Sigmoid colon (tissue), 7 donors: ENCODE results near the gene CABP4. TPM values are rescaled to one million over a fixed set of nuclear protein-coding genes. Genes with fewer than 3 reads are reported as not detected.

Source experiments
- DNase-seq: peaks from one replicate; pipeline ENCODE4 v3.0.0-alpha.2; 2019
- H3K27ac ChIP-seq, 4 donors: fragments of 200-600 bp; sonication (generic); one replicate each; pipeline ENCODE4 v1.5.1; 2016 to 2019; ENCODE audit warnings: mild to moderate bottlenecking in 1 of 4
- H3K27me3 ChIP-seq, 3 donors: fragments of 200-600 bp; sonication (generic); one replicate each; pipeline ENCODE4 v1.5.1; 2019; ENCODE audit warnings: mild to moderate bottlenecking in 1 of 3
- H3K36me3 ChIP-seq, 4 donors: fragments of 200-600 bp; sonication (generic); one replicate each; pipeline ENCODE4 v1.5.1; 2016 to 2019
- H3K4me1 ChIP-seq, 4 donors: fragments of 200-600 bp; sonication (generic); one replicate each; pipeline ENCODE4 v1.5.1; 2017 to 2019
- H3K4me3 ChIP-seq, 4 donors: fragments of 200-600 bp; sonication (generic); one replicate each; pipeline ENCODE4 v1.5.1; 2017 to 2019; ENCODE audit warnings: mild to moderate bottlenecking in 2 of 4, moderate library complexity in 1 of 4
- H3K9me3 ChIP-seq, 4 donors: fragments of 200-600 bp in 3 of 4; sonication (generic) in 3 of 4; one replicate each; pipeline versions ENCODE4 v1.5.1 to v1.6.1; 2013 to 2019
- EP300 ChIP-seq, 4 donors: sonication (generic); formaldehyde crosslinking; IDR thresholded peaks; one replicate each; pipeline ENCODE4 v1.6.1; 2017; ENCODE audit warnings: antibody characterized with exemption in 4 of 4
- POLR2A ChIP-seq, 2 donors: fragments of 450-650 bp; IDR thresholded peaks; one replicate each; pipeline ENCODE4 v1.6.1; 2016; ENCODE audit warnings: antibody characterized with exemption in 2 of 2, mild to moderate bottlenecking in 2 of 2, moderate library complexity in 2 of 2
- POLR2AphosphoS5 ChIP-seq, 4 donors: sonication (generic); formaldehyde crosslinking; IDR thresholded peaks; one replicate each; pipeline ENCODE4 v1.6.1; 2017; ENCODE audit warnings: antibody characterized with exemption in 4 of 4
- WGBS, 2 donors: extraction: QIAGEN DNeasy Blood & Tissue Kit; methylation state at CpG; one replicate each; pipeline ENCODE4 v1.1.7; 2013; 5-methylcytosine and 5-hydroxymethylcytosine counted together
- intact Hi-C: fragments of 100-400 bp; cut with DNase I; formaldehyde crosslinking; loops from one replicate; pipeline ENCODE4 v1.15.1; 2023
- polyA plus RNA-seq, 3 donors: library from polyadenylated mRNA; stranded (reverse); fragments of 200-250 nt; gene quantifications; one replicate each; pipeline ENCODE4 v1.2.3, GENCODE V29; 2013
- total RNA-seq, 4 donors: library from RNA; depleted of rRNA; stranded (reverse); fragments of >200 nt; gene quantifications; one replicate each; pipeline ENCODE4 v1.1.0, GENCODE V29; 2016
- TF ChIP-seq, protein P1 (sequence below), 4 experiments: fragments of 450-650 bp in 3 of 4; fragments of 200-600 bp in 1 of 4; IDR thresholded peaks; one replicate each; pipeline ENCODE4 v1.5.1; 2016 to 2019; ENCODE audit warnings: antibody characterized with exemption in 4 of 4, mild to moderate bottlenecking in 3 of 4, moderate library complexity in 2 of 4
- donor health status: healthy with polysubstance abuse.
- donor health status: Bipolar disorder and iron deficiency.
- donor health status: healthy.

Gene CABP4
- total and polyA plus RNA-seq, 7 donors, result 0.41 to 1.5 (median 0.61) TPM; not detected in 1

GRCh38 chr11:67486481-67487195, 31.5 kb downstream of the CABP4 start:
- H3K27ac ChIP-seq, result no peak overlapping the region
- intact Hi-C loops, result no loop called here
- H3K36me3 ChIP-seq, result peaks cover 5 to 46% (median 13%) of the 10 kb centered on the region in 4 donors

GRCh38 chr11:67489203-67489884, 34.2 kb downstream of the CABP4 start:
- H3K36me3 ChIP-seq, result peaks cover 5 to 67% (median 13%) of the 10 kb centered on the region in 4 donors
- 71 to 86% methylated on average over 25 of the region's 25 CpGs for WGBS, 2 donors
- H3K9me3 ChIP-seq, result no peaks in the 10 kb centered on the region
- no peaks in the 10 kb centered on the region for H3K27me3 ChIP-seq
- no peak overlapping the region for H3K4me3 ChIP-seq
- TF ChIP-seq EP300 (IDR thresholded peaks at IDR 0.05) (no peak), POLR2AphosphoS5 (IDR thresholded peaks at IDR 0.05) (no peak), POLR2A (IDR thresholded peaks at IDR 0.05) (no peak)
- TF ChIP-seq, protein P1, sequence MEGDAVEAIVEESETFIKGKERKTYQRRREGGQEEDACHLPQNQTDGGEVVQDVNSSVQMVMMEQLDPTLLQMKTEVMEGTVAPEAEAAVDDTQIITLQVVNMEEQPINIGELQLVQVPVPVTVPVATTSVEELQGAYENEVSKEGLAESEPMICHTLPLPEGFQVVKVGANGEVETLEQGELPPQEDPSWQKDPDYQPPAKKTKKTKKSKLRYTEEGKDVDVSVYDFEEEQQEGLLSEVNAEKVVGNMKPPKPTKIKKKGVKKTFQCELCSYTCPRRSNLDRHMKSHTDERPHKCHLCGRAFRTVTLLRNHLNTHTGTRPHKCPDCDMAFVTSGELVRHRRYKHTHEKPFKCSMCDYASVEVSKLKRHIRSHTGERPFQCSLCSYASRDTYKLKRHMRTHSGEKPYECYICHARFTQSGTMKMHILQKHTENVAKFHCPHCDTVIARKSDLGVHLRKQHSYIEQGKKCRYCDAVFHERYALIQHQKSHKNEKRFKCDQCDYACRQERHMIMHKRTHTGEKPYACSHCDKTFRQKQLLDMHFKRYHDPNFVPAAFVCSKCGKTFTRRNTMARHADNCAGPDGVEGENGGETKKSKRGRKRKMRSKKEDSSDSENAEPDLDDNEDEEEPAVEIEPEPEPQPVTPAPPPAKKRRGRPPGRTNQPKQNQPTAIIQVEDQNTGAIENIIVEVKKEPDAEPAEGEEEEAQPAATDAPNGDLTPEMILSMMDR (IDR thresholded peaks at IDR 0.05), result no peak
- peaks cover 0 to 18% (median 10%) of the 10 kb centered on the region in 4 donors for H3K4me1 ChIP-seq
- intact Hi-C loops, result no loop called here
- H3K27ac ChIP-seq, result no peak overlapping the region
- DNase-seq, result no peak

More at GRCh38 chr11:67486481-67487195, 31.5 kb downstream of the CABP4 start:
- no peak for DNase-seq
- H3K4me3 ChIP-seq, result no peak overlapping the region
- H3K4me1 ChIP-seq, result peaks cover 0 to 37% (median 24%) of the 10 kb centered on the region in 4 donors
- no peaks in the 10 kb centered on the region for H3K27me3 ChIP-seq
- TF ChIP-seq POLR2A (IDR thresholded peaks at IDR 0.05), result no peak
- TF ChIP-seq POLR2AphosphoS5 (IDR thresholded peaks at IDR 0.05), result no peak
- TF ChIP-seq EP300 (IDR thresholded peaks at IDR 0.05), result no peak
- TF ChIP-seq, protein P1 (IDR thresholded peaks at IDR 0.05), result no peak
- 74 to 89% methylated on average over 20 of the region's 20 CpGs for WGBS, 2 donors
- no peaks in the 10 kb centered on the region for H3K9me3 ChIP-seq

- DNase-seq, result no peak
- no peaks in the 10 kb centered on the region for H3K9me3 ChIP-seq
- peaks cover 0 to 11% (median 2%) of the 10 kb centered on the region in 4 donors for H3K4me1 ChIP-seq
- no peak overlapping the region for H3K27ac ChIP-seq
- H3K36me3 ChIP-seq, result peaks cover 5 to 67% (median 13%) of the 10 kb centered on the region in 4 donors
- H3K4me3 ChIP-seq, result no peak overlapping the region
- no peak for TF ChIP-seq POLR2A (IDR thresholded peaks at IDR 0.05)
- TF ChIP-seq, protein P1 (IDR thresholded peaks at IDR 0.05), result no peak
- no peak for TF ChIP-seq EP300 (IDR thresholded peaks at IDR 0.05)
- TF ChIP-seq POLR2AphosphoS5 (IDR thresholded peaks at IDR 0.05), result no peak
- no peaks in the 10 kb centered on the region for H3K27me3 ChIP-seq
- intact Hi-C loops, result no loop called here
- WGBS, 2 donors, result 88 to 91% methylated on average over 23 of the region's 23 CpGs
These were observed 35.0 kb downstream of the CABP4 start for GRCh38 chr11:67489885-67490726.

- Histone ChIP-seq H3K27ac (peak overlapping the region in 1 of 4 donors; percentile 42), H3K4me3 (no peak overlapping the region), H3K36me3 (peaks cover 5 to 67% (median 13%) of the 10 kb centered on the region in 4 donors), H3K27me3 (no peaks in the 10 kb centered on the region), H3K4me1 (peaks cover 0 to 6% (median 0%) of the 10 kb centered on the region in 4 donors), H3K9me3 (no peaks in the 10 kb centered on the region)
- intact Hi-C loops, result no loop called here
- no peak for TF ChIP-seq EP300 (IDR thresholded peaks at IDR 0.05)
- no peak for TF ChIP-seq POLR2A (IDR thresholded peaks at IDR 0.05)
- TF ChIP-seq, protein P1 (IDR thresholded peaks at IDR 0.05), result no peak
- no peak for TF ChIP-seq POLR2AphosphoS5 (IDR thresholded peaks at IDR 0.05)
- whole genome bisulfite sequencing, 2 donors, result 90 to 92% methylated on average over 15 of the region's 15 CpGs
- no peak for DNase-seq
These were observed 35.5 kb downstream of the CABP4 start for GRCh38 chr11:67490727-67491065.
